NCI-H2196 (cell line): ENCODE results near the gene ITPR1.
"Not testable (repeated sequence)": the region's sequence is repeated elsewhere in the genome, so short reads cannot be mapped to it uniquely, and the experiment has no call there.

ENCODE experiments used
- DNase-seq: peaks from one replicate; lab custom pipeline; 2025; ENCODE audit not compliant: unreplicated experiment; lab: John Stamatoyannopoulos, UW

The ITPR1 gene

DNA sequence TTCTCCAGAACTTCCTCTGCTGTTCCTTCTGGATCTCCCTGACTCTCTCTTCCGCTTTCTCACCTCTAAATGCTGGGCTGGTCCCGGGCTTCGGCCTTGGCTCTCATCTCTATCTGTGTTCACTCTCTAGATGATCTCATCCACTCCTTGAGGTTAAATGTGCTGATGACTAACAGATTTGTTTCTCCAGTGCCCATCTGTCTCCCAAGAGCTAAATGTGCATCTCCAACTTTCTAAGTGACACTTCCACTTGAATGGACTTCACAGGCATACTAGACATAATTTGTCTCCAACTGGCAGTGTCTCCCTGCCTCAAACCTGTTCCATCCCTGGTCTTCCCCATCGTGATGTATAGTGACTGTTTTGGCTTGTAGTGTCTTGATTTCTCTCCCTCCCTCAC lies 95.3 kb downstream of the ITPR1 start:
- no peak for DNase-seq

GRCh38 chr3:4589475-4590097 lies 96.4 kb downstream of the ITPR1 start:
- DNase-seq = no peak

GRCh38 chr3:4590849-4591248 lies 97.7 kb downstream of the ITPR1 start:
- not testable (repeated sequence) for DNase-seq

GRCh38 chr3:4591669-4592068 lies 98.5 kb downstream of the ITPR1 start:
- DNase-seq = no peak

DNA sequence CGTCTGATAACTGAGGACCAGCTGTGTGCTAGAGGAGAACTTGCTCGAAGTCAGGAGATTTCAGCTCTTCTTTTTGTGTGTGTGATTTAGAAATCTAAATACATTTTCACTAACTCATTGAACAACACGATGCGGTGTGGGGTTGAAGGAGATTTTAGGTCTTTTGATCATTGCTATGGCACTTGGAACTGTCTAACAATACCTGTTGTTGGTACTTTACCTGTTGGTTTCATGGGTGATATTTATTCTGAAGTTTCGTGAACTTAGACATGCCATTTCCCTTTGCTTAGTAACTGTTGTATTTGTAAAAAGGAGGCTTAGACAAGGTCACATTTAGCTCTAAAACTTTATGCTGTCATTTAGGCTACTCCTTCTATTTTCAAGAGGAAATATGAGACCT lies 99.9 kb downstream of the ITPR1 start:
- no peak for DNase-seq

- DNase-seq = no peak
Measured at GRCh38 chr3:4595710-4596113, 102.6 kb downstream of the ITPR1 start.

DNA sequence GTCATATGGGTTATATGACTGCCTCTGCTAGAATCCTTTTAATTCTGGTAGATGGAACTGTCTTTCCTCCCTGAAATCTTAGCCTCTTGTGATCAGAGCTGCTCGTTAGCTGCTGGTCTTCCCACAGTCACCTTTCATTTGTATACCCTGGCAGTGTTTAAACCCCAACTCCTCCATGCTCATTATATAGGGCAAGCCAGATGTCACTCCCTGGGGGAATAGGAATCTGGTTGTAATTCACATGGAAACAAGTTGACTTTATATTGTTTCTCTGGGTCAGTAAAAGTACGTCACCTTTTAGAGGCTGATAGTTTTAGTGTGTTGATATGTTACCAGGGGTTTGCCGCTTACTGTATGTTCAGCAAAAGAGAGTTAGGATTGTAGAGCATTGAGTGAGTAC lies 103.5 kb downstream of the ITPR1 start:
- no peak for DNase-seq

DNA sequence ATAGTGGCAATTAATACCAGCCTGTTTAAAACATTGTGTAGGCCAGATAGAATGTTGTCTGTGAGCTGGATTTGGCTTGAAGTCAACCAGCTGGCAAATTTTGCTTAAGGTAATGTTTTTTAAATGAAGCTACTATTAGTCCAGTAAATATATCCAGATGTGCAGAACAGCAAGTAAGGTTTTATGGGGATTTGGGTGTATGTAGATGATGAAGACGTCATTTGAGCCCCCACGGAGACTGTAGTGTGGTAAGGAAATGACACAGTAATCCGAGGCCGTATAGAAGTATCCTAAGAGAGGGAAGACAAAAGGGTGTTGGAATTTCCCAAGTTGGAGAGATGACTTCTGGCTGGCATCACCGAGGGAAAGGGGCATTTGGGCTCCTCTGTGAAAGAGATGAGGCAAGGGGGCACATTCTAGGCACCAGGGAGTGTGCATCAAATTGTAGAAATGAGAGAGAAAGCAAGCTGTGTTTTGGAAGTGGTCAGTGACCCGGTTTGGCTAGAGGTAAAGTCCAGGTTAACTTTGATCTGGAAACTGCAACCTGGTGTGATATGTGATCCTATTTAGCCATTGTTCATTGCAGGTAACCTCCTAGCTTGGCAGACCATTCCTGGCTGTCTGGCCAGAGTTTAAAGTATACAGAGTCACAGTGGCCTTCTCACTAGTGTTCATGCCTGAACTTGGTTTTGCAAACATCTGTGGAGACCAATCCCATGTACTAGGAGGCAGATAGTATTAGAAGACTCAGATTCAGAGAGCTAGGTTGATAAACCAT lies 104.2 kb downstream of the ITPR1 start:
- no peak for DNase-seq

DNA sequence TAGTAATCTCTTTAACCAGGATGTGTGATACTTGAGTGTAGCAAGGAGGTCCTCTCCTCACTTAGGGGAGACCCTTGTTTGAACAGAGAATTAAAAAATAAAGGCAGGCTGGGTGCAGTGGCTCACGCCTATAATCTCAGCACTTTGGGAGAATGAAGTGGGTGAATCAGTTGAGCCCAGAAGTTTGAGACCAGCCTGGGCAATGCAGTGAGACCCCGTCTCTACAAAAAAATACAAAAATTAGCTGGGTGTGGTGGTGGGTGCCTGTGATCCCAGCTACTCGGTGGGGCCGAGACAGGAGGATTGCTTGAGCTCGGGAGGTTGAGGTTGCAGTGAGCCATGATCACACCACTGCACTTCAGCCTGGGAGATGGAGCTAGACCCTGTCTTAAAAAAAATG lies 105.1 kb downstream of the ITPR1 start:
- DNase-seq = not testable (repeated sequence)

DNA sequence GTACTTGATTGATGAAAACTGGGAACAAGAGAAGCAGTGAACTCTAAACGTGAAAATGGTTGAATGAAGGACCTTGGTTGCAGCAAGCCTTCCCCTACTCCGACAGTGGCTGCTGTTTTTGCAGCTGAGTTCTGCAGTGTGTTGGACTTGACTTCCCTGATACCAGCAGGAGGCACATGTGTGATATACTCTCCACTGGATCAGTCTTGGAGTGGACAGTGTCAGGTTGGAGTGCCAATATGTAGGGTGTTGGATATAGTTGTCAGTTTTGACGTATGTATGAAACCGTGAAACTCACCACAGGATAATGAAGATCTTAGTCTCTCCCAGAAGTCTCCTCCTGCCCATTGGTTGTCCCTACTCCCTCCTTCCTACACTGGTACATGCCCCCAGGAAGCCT lies 106.5 kb downstream of the ITPR1 start:
- no peak for DNase-seq

DNA sequence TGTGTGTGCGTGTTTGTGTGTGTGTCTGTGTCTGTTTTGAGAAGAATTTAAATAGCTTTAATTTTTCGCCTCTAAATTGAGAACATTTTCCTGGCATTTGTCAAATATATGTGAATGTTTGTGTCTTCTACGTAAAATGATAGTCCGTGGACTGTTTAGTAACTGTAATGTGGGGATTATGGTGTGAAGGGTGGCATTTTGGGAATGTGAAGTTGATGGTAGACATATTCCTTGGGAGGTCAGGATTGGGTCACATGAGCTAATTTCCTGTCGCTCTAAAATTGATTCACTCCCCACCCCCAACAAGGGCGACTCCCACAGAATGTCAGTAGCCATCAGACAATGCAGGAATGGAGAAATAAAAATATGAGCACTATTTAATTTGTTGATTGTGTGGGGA lies 107.3 kb downstream of the ITPR1 start:
- DNase-seq = no peak

- no peak for DNase-seq
Measured at GRCh38 chr3:4601892-4602291, 108.7 kb downstream of the ITPR1 start.

DNA sequence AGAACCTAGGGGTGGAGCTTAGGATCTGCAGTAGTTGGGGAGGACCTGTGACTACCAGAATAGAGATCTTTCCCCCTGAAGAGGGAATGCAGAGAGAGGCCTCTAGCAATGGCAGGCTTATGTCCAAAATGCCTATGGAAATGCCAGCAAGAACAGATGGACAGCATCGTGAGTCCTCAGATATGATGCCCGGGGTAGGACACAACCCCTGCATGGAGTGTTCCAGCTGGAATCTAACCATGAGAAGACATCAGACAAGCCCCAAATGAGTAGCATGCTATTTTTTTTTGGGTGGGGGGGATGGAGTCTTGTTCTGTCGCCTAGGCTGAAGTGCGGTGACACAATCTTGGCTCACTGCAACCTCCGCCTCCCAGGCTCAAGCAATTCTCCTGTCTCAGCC lies 111.5 kb downstream of the ITPR1 start:
- DNase-seq = no peak

DNA sequence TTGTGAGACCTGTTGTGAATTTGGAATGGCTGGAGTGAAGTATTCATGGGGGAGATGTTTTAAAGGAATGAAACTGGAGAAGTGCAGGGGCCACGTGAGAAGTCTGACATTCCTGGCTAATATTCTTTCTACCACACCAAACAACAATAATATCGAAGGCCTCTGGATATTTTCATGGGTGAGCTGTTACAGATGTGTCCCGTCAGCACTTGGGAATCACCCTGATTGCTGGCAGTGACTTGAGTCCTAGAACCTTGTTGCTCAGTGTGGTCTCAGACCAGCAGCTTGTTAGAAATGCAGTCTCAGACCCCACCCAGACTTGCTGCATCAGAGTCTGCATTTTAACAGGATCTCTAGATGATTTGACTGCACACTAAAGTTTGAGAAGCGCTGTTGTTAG lies 113.8 kb downstream of the ITPR1 start:
- DNase-seq = no peak

- DNase-seq = no peak
Measured at GRCh38 chr3:4613366-4613765, 120.2 kb downstream of the ITPR1 start.

GRCh38 chr3:4614070-4614469 lies 120.9 kb downstream of the ITPR1 start:
- no peak for DNase-seq

- no peak for DNase-seq
Measured at GRCh38 chr3:4614927-4615326, 121.8 kb downstream of the ITPR1 start.

DNA sequence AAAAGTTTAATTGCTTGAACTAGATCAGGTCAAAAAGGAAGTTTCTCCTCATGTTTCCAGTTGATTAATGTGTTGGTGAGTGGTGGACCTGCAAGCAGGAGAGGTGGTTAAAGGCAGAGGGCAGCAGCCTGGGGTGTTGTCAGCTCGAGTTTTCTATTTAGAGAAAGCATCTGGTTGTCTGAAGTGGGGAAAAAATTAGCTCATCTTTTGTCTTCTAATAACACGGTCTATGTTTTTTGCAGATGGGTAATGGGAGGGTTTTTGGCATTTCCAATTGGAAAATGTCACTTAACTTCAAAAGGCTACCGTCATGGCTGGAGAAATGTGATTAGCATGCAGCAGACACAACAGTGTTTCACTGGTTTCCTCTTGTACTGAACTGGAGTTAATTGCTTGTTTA lies 122.6 kb downstream of the ITPR1 start:
- DNase-seq = no peak

- no peak for DNase-seq
Measured at GRCh38 chr3:4623421-4623999, 130.4 kb downstream of the ITPR1 start.

- no peak for DNase-seq
Measured at GRCh38 chr3:4627651-4628375, 134.7 kb downstream of the ITPR1 start.

GRCh38 chr3:4629095-4630007 lies 136.2 kb downstream of the ITPR1 start:
- no peak for DNase-seq
